Erythroblast (primary cell): ENCODE data around the gene CDCA4.

ENCODE experiments used
- GATA1 ChIP-seq: IDR thresholded peaks from 2 replicates; pipeline ENCODE4 v1.6.1; 2011; ENCODE audit warnings: low read depth, mild to moderate bottlenecking, control low read depth, low read length, moderate library complexity
- POLR2A ChIP-seq: IDR thresholded peaks from 2 replicates; pipeline ENCODE4 v1.6.1; 2011; ENCODE audit warnings: mild to moderate bottlenecking, low read length

DNA sequence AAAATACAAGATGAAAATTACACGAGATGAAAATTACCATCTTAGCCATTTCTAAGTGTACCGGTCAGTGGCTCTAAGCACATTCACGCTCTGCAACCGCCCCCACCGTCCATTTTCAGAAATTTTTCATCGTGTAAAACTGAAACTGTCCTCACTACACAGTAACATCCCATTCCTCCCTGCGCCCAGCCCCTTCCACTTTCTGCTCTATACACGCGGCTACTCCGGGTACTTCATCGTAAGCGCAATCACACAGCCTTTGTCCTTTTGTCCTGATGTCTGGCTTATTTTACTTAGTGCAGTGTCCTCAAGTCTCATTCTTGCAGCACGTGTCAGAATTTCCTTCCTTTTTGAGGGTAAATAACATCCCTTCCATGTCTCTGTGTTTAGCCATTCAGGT, 47.9 kb upstream of the CDCA4 start:
- no peak for TF ChIP-seq POLR2A
- TF ChIP-seq GATA1 = no peak
